ENCODE measurements around the gene MCMBP. TPM values are rescaled to one million over a fixed set of nuclear protein-coding genes. Genes with fewer than 3 reads are reported as not detected.

Gene MCMBP
- total RNA-seq, 5 donors from 2014 or later (not counting 1 experiment from before 2014, with no cell fraction given), result 32.3 to 50.2 (median 48.8) TPM

GRCh38 chr10:119829429-119829828 is 43.2 kb downstream of the MCMBP start:
- peaks cover 48% of the 10 kb centered on the region for H3K36me3 Mint-ChIP-seq
- H3K4me1 Mint-ChIP-seq, result peaks cover 0 to 8% (median 5%) of the 10 kb centered on the region in 3 donors
- H3K27me3 Mint-ChIP-seq, result no peaks in the 10 kb centered on the region
- ATAC-seq (replicated peaks in 1 of 4), result no peak
- no peak for DNase-seq
- H3K9me3 Mint-ChIP-seq, result no peaks in the 10 kb centered on the region
- Histone ChIP-seq H3K4me1 (ENCODE audit: control insufficient read depth in 1 of 2, extremely low read depth in 1 of 2, insufficient read depth in 2 of 2, low read length in 2 of 2) (no peaks in the 10 kb centered on the region), H3K36me3 (ENCODE audit: control insufficient read depth in 2 of 2, extremely low read depth in 1 of 2, insufficient read depth in 1 of 2, low read length in 1 of 2) (peaks cover 6 to 65% of the 10 kb centered on the region in 2 donors), H3K27ac (ENCODE audit: low read length) (no peak overlapping the region), H3K27me3 (replicated peaks in 1 of 2; ENCODE audit: control insufficient read depth in 2 of 2, extremely low read depth in 1 of 2, insufficient read depth in 2 of 2, low read length in 1 of 2) (no peaks in the 10 kb centered on the region), H3K9me3 (no peaks in the 10 kb centered on the region), H3K4me3 (ENCODE audit: control insufficient read depth in 1 of 2, extremely low read depth in 1 of 2, low read length in 1 of 2) (no peak overlapping the region)
- peak overlapping the region; percentile 13 to 21 for H3K27ac Mint-ChIP-seq
- 96% methylated on average over 4 of the region's 7 CpGs for WGBS (ENCODE audit: insufficient coverage)
- ChIA-PET POLR2A (no interaction called here), CTCF (no interaction called here)
- no peak overlapping the region for H3K4me3 Mint-ChIP-seq

GRCh38 chr10:119827430-119827829 is 45.2 kb downstream of the MCMBP start:
- Mint-ChIP-seq H3K4me1 (no peaks in the 10 kb centered on the region), H3K36me3 (peaks cover 42% of the 10 kb centered on the region)

GRCh38 chr10:119826771-119827170 is 45.9 kb downstream of the MCMBP start:
- H3K4me3 Mint-ChIP-seq, result no peak overlapping the region

More at GRCh38 chr10:119827430-119827829, 45.2 kb downstream of the MCMBP start:
- WGBS (ENCODE audit: insufficient coverage), result 97% methylated on average over 3 of the region's 4 CpGs
- Mint-ChIP-seq H3K4me3 (no peak overlapping the region), H3K9me3 (no peaks in the 10 kb centered on the region), H3K27me3 (no peaks in the 10 kb centered on the region), H3K27ac (peak overlapping the region in 1 of 2 donors; percentile 18)
- no peak overlapping the region for H3K27ac ChIP-seq (ENCODE audit: low read length)
- H3K9me3 ChIP-seq, result no peaks in the 10 kb centered on the region
- no peak overlapping the region for H3K4me3 ChIP-seq (ENCODE audit: control insufficient read depth in 1 of 2, extremely low read depth in 1 of 2, low read length in 1 of 2)
- H3K36me3 ChIP-seq (ENCODE audit: control insufficient read depth in 2 of 2, extremely low read depth in 1 of 2, insufficient read depth in 1 of 2, low read length in 1 of 2), result peaks cover 3 to 53% of the 10 kb centered on the region in 2 donors
- ChIA-PET POLR2A (interaction anchor here in 1 of 2 donors (0.6 kb wide), 1 partner anchor 20 kb away, joined by 3 read pairs; no protein-coding TSS in a partner anchor), CTCF (no interaction called here)
- no peaks in the 10 kb centered on the region for H3K27me3 ChIP-seq (replicated peaks in 1 of 2; ENCODE audit: control insufficient read depth in 2 of 2, extremely low read depth in 1 of 2, insufficient read depth in 2 of 2, low read length in 1 of 2)
- H3K4me1 ChIP-seq (ENCODE audit: control insufficient read depth in 1 of 2, extremely low read depth in 1 of 2, insufficient read depth in 2 of 2, low read length in 2 of 2), result no peaks in the 10 kb centered on the region
- ATAC-seq (replicated peaks in 1 of 4) (no peak), DNase-seq (no peak)

GRCh38 chr10:119824299-119824698 is 48.3 kb downstream of the MCMBP start:
- Histone ChIP-seq H3K4me1 (ENCODE audit: control insufficient read depth in 1 of 2, extremely low read depth in 1 of 2, insufficient read depth in 2 of 2, low read length in 2 of 2) (peaks cover 0 to 2% of the 10 kb centered on the region in 2 experiments), H3K4me3 (ENCODE audit: control insufficient read depth in 1 of 2, extremely low read depth in 1 of 2, low read length in 1 of 2) (no peak overlapping the region), H3K27ac (ENCODE audit: low read length) (no peak overlapping the region), H3K36me3 (ENCODE audit: control insufficient read depth in 2 of 2, extremely low read depth in 1 of 2, insufficient read depth in 1 of 2, low read length in 1 of 2) (peaks cover 0 to 24% of the 10 kb centered on the region in 2 donors), H3K9me3 (no peaks in the 10 kb centered on the region), H3K27me3 (replicated peaks in 1 of 2; ENCODE audit: control insufficient read depth in 2 of 2, extremely low read depth in 1 of 2, insufficient read depth in 2 of 2, low read length in 1 of 2) (no peaks in the 10 kb centered on the region)
- Mint-ChIP-seq H3K27me3 (no peaks in the 10 kb centered on the region), H3K9me3 (no peaks in the 10 kb centered on the region), H3K4me1 (no peaks in the 10 kb centered on the region), H3K36me3 (peaks cover 34% of the 10 kb centered on the region), H3K27ac (no peak overlapping the region), H3K4me3 (no peak overlapping the region)
- POLR2A ChIA-PET, result no interaction called here
- 92% methylated on average over 3 of the region's 3 CpGs for WGBS (ENCODE audit: insufficient coverage)
- CTCF ChIA-PET, result no interaction called here
- DNase-seq, result no peak
- no peak for ATAC-seq (replicated peaks in 1 of 4)

More at GRCh38 chr10:119826771-119827170, 45.9 kb downstream of the MCMBP start:
- no peaks in the 10 kb centered on the region for H3K4me1 ChIP-seq (ENCODE audit: control insufficient read depth in 1 of 2, extremely low read depth in 1 of 2, insufficient read depth in 2 of 2, low read length in 2 of 2)
- H3K4me1 Mint-ChIP-seq, result no peaks in the 10 kb centered on the region
- no peak overlapping the region for H3K27ac Mint-ChIP-seq
- ChIA-PET CTCF (interaction anchor here in 1 of 2 donors (0.6 kb wide), 1 partner anchor 250 kb away, joined by 3 read pairs; no protein-coding TSS in a partner anchor), POLR2A (no interaction called here)
- no peaks in the 10 kb centered on the region for H3K27me3 Mint-ChIP-seq
- ATAC-seq (replicated peaks in 1 of 4) (no peak), DNase-seq (no peak)
- peaks cover 0 to 46% of the 10 kb centered on the region in 2 donors for H3K36me3 ChIP-seq (ENCODE audit: control insufficient read depth in 2 of 2, extremely low read depth in 1 of 2, insufficient read depth in 1 of 2, low read length in 1 of 2)
- H3K9me3 Mint-ChIP-seq, result no peaks in the 10 kb centered on the region
- no peak overlapping the region for H3K4me3 ChIP-seq (ENCODE audit: control insufficient read depth in 1 of 2, extremely low read depth in 1 of 2, low read length in 1 of 2)
- peaks cover 39% of the 10 kb centered on the region for H3K36me3 Mint-ChIP-seq
- WGBS (ENCODE audit: insufficient coverage), result 97% methylated on average over 5 of the region's 6 CpGs
- H3K27me3 ChIP-seq (replicated peaks in 1 of 2; ENCODE audit: control insufficient read depth in 2 of 2, extremely low read depth in 1 of 2, insufficient read depth in 2 of 2, low read length in 1 of 2), result no peaks in the 10 kb centered on the region
- no peaks in the 10 kb centered on the region for H3K9me3 ChIP-seq
- no peak overlapping the region for H3K27ac ChIP-seq (ENCODE audit: low read length)

- peaks cover 25% of the 10 kb centered on the region for H3K36me3 Mint-ChIP-seq
- Histone ChIP-seq H3K36me3 (ENCODE audit: control insufficient read depth in 2 of 2, extremely low read depth in 1 of 2, insufficient read depth in 1 of 2, low read length in 1 of 2) (peaks cover 0 to 11% of the 10 kb centered on the region in 2 donors), H3K4me1 (ENCODE audit: control insufficient read depth in 1 of 2, extremely low read depth in 1 of 2, insufficient read depth in 2 of 2, low read length in 2 of 2) (peaks cover 0 to 2% of the 10 kb centered on the region in 2 experiments), H3K27ac (ENCODE audit: low read length) (no peak overlapping the region), H3K4me3 (ENCODE audit: control insufficient read depth in 1 of 2, extremely low read depth in 1 of 2, low read length in 1 of 2) (no peak overlapping the region), H3K9me3 (no peaks in the 10 kb centered on the region), H3K27me3 (replicated peaks in 1 of 2; ENCODE audit: control insufficient read depth in 2 of 2, extremely low read depth in 1 of 2, insufficient read depth in 2 of 2, low read length in 1 of 2) (no peaks in the 10 kb centered on the region)
- no peaks in the 10 kb centered on the region for H3K27me3 Mint-ChIP-seq
- H3K4me1 Mint-ChIP-seq, result no peaks in the 10 kb centered on the region
- H3K27ac Mint-ChIP-seq, result no peak overlapping the region
- POLR2A ChIA-PET, result no interaction called here
- no peaks in the 10 kb centered on the region for H3K9me3 Mint-ChIP-seq
- no peak for ATAC-seq (replicated peaks in 1 of 4)
- WGBS (ENCODE audit: insufficient coverage), result no CpG with 5 or more reads among the region's 4 CpGs
- CTCF ChIA-PET, result no interaction called here
- DNase-seq, result no peak
- H3K4me3 Mint-ChIP-seq, result no peak overlapping the region
These were observed 51.5 kb downstream of the MCMBP start for GRCh38 chr10:119821182-119821581.

- Histone ChIP-seq H3K36me3 (ENCODE audit: control insufficient read depth in 2 of 2, extremely low read depth in 1 of 2, insufficient read depth in 1 of 2, low read length in 1 of 2) (peaks cover 0 to 10% of the 10 kb centered on the region in 2 donors), H3K27ac (ENCODE audit: low read length) (no peak overlapping the region), H3K4me3 (ENCODE audit: control insufficient read depth in 1 of 2, extremely low read depth in 1 of 2, low read length in 1 of 2) (peak overlapping the region in 1 of 2 donors; percentile 23), H3K4me1 (ENCODE audit: control insufficient read depth in 1 of 2, extremely low read depth in 1 of 2, insufficient read depth in 2 of 2, low read length in 2 of 2) (peaks cover 0 to 2% of the 10 kb centered on the region in 2 experiments), H3K27me3 (replicated peaks in 1 of 2; ENCODE audit: control insufficient read depth in 2 of 2, extremely low read depth in 1 of 2, insufficient read depth in 2 of 2, low read length in 1 of 2) (no peaks in the 10 kb centered on the region), H3K9me3 (no peaks in the 10 kb centered on the region)
- no peaks in the 10 kb centered on the region for H3K4me1 Mint-ChIP-seq
- CTCF ChIA-PET, result interaction anchor here in 1 of 2 donors (1.0 kb wide), 1 partner anchor 40 kb away, joined by 4 read pairs; no protein-coding TSS in a partner anchor
- WGBS (ENCODE audit: insufficient coverage), result 80% methylated on average over 5 of the region's 10 CpGs
- POLR2A ChIA-PET, result no interaction called here
- no peaks in the 10 kb centered on the region for H3K27me3 Mint-ChIP-seq
- H3K36me3 Mint-ChIP-seq, result peaks cover 36% of the 10 kb centered on the region
- no peak for ATAC-seq (replicated peaks in 1 of 4)
- peak overlapping the region in 1 of 3 donors; percentile 45 for H3K4me3 Mint-ChIP-seq
- H3K9me3 Mint-ChIP-seq, result no peaks in the 10 kb centered on the region
- no peak for DNase-seq
- no peak overlapping the region for H3K27ac Mint-ChIP-seq
These were observed 53.8 kb downstream of the MCMBP start for GRCh38 chr10:119818889-119819270.

All from T-cell (primary cell).